ENCODE results near the gene CETP.

DNA sequence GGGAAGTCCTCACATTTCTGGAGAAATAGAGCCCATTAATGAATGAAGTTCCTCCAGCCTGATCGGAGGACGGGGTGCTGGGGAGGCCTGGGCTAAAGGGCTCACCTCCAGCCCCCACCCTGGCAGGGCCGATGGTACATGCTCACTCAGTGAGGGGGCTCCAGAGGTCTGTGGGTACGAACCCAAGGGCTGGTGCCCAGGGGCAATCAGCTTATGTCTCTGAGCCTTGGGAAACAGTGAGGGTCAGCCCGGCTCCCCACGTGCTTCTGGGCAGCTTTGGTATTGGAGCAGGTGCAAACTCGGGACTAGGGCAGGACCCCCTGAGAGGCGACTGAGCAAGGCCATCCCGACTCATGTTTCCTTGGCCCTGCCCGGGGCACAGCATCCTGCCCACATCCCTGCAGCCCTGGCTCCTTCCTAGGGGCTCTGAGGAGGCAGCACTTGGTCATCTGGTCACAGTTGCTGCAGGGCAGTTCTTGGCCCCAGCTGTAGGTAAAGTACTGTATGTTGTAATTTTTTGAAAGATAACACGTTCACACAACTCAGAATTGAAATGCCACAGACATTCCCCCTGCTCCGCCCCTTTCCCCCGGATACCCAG is 969 bp upstream of the CETP start:
- TF ChIP-seq POLR2A (IDR thresholded peaks at IDR 0.05) (no peak), CTCF (IDR thresholded peaks at IDR 0.05) (no peak)
